ENCODE measurements around the gene CDH23.

- no peak for TF ChIP-seq TAF1 (IDR thresholded peaks at IDR 0.05; ENCODE audit: borderline replicate concordance, insufficient read depth, low read length)
- TF ChIP-seq FOXP2 (optimal IDR thresholded peaks at IDR 0.05; ENCODE audit: borderline replicate concordance, extremely low read depth, extremely low read length, insufficient read depth) = no peak
- no peak for TF ChIP-seq POLR2AphosphoS5 (IDR thresholded peaks at IDR 0.05; ENCODE audit: low read depth, low read length)
- TF ChIP-seq, protein P1, sequence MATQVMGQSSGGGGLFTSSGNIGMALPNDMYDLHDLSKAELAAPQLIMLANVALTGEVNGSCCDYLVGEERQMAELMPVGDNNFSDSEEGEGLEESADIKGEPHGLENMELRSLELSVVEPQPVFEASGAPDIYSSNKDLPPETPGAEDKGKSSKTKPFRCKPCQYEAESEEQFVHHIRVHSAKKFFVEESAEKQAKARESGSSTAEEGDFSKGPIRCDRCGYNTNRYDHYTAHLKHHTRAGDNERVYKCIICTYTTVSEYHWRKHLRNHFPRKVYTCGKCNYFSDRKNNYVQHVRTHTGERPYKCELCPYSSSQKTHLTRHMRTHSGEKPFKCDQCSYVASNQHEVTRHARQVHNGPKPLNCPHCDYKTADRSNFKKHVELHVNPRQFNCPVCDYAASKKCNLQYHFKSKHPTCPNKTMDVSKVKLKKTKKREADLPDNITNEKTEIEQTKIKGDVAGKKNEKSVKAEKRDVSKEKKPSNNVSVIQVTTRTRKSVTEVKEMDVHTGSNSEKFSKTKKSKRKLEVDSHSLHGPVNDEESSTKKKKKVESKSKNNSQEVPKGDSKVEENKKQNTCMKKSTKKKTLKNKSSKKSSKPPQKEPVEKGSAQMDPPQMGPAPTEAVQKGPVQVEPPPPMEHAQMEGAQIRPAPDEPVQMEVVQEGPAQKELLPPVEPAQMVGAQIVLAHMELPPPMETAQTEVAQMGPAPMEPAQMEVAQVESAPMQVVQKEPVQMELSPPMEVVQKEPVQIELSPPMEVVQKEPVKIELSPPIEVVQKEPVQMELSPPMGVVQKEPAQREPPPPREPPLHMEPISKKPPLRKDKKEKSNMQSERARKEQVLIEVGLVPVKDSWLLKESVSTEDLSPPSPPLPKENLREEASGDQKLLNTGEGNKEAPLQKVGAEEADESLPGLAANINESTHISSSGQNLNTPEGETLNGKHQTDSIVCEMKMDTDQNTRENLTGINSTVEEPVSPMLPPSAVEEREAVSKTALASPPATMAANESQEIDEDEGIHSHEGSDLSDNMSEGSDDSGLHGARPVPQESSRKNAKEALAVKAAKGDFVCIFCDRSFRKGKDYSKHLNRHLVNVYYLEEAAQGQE (IDR thresholded peaks at IDR 0.05; ENCODE audit: insufficient read depth in 1 of 2, low read depth in 2 of 2, low read length in 2 of 2) = no peak
- TF ChIP-seq SIN3A (IDR thresholded peaks at IDR 0.05; ENCODE audit: borderline replicate concordance, insufficient read depth, low read length) = no peak
Observed at GRCh38 chr10:71528371-71529206, 131.9 kb downstream of the CDH23 start.
